Activated CD8-positive, alpha-beta T cell treated with anti-CD3 and anti-CD28 coated beads for 36 hours (primary cell): ENCODE measurements around the gene MIPOL1. TPM values are rescaled to one million over a fixed set of nuclear protein-coding genes. Genes with fewer than 3 reads are reported as not detected.

Source experiments
- ATAC-seq: fragments of 200-7000 bp; cut with Tn5 transposase; one replicate; pipeline ENCODE4 v1.10.0; 2021; ENCODE audit warnings: mild to moderate bottlenecking, moderate library complexity
- CTCF ChIA-PET: fragments of 350-600 bp; sonication (Branson Sonifier 250); formaldehyde crosslinking; loops from one replicate; lab custom pipeline; 2021; ENCODE audit warnings: antibody characterized with exemption; lab: Charles Lee
- POLR2A ChIA-PET: fragments of 350-600 bp; sonication (Branson Sonifier 250); formaldehyde crosslinking; loops from one replicate; lab custom pipeline; 2021; ENCODE audit warnings: antibody characterized with exemption; lab: Charles Lee
- DNase-seq: peaks from one replicate; pipeline ENCODE4 v3.0.0-alpha.2; 2020
- H3K27ac Mint-ChIP-seq: one replicate; pipeline ENCODE4 v1.8.0; 2021; ENCODE audit warnings: mild to moderate bottlenecking, mixed read lengths
- H3K27me3 Mint-ChIP-seq: one replicate; pipeline ENCODE4 v1.8.0; 2021; ENCODE audit warnings: mixed read lengths
- H3K36me3 Mint-ChIP-seq: one replicate; pipeline ENCODE4 v1.8.0; 2021; ENCODE audit warnings: low read depth, mixed read lengths
- H3K4me1 Mint-ChIP-seq: one replicate; pipeline ENCODE4 v1.8.0; 2021; ENCODE audit warnings: low read depth, mixed read lengths
- H3K4me3 Mint-ChIP-seq: one replicate; pipeline ENCODE4 v1.8.0; 2021; ENCODE audit warnings: mild to moderate bottlenecking, moderate library complexity, mixed read lengths
- H3K9me3 Mint-ChIP-seq: one replicate; pipeline ENCODE4 v1.8.0; 2021; ENCODE audit warnings: mixed read lengths
- CTCF ChIP-seq: fragments of 200-600 bp; IDR thresholded peaks from one replicate; pipeline ENCODE4 v1.8.0; 2022; ENCODE audit warnings: antibody characterized with exemption, mild to moderate bottlenecking
- intact Hi-C: fragments of 100-400 bp; cut with micrococcal nuclease; formaldehyde crosslinking; loops from one replicate; pipeline ENCODE4 v1.10.0; 2022
- total RNA-seq, 2 experiments: library from RNA; stranded (reverse); gene quantifications; one replicate each; pipeline ENCODE4 v1.2.3, GENCODE V29; 2021

The MIPOL1 gene
- total RNA-seq, 2 experiments from 2014 or later = not detected

- POLR2A ChIA-PET = no interaction called here
- CTCF ChIA-PET = no interaction called here
- H3K36me3 Mint-ChIP-seq = no peaks in the 10 kb centered on the region
- DNase-seq = no peak
- intact Hi-C loops = no loop called here
- H3K9me3 Mint-ChIP-seq = peaks cover 6% of the 10 kb centered on the region
- TF ChIP-seq CTCF = no peak
- ATAC-seq = no peak
- H3K27ac Mint-ChIP-seq = no peak overlapping the region
- H3K4me1 Mint-ChIP-seq = no peaks in the 10 kb centered on the region
- no peaks in the 10 kb centered on the region for H3K27me3 Mint-ChIP-seq
- H3K4me3 Mint-ChIP-seq = no peak overlapping the region
Observed at GRCh38 chr14:37474191-37474590, 276.5 kb downstream of the MIPOL1 start.

DNA sequence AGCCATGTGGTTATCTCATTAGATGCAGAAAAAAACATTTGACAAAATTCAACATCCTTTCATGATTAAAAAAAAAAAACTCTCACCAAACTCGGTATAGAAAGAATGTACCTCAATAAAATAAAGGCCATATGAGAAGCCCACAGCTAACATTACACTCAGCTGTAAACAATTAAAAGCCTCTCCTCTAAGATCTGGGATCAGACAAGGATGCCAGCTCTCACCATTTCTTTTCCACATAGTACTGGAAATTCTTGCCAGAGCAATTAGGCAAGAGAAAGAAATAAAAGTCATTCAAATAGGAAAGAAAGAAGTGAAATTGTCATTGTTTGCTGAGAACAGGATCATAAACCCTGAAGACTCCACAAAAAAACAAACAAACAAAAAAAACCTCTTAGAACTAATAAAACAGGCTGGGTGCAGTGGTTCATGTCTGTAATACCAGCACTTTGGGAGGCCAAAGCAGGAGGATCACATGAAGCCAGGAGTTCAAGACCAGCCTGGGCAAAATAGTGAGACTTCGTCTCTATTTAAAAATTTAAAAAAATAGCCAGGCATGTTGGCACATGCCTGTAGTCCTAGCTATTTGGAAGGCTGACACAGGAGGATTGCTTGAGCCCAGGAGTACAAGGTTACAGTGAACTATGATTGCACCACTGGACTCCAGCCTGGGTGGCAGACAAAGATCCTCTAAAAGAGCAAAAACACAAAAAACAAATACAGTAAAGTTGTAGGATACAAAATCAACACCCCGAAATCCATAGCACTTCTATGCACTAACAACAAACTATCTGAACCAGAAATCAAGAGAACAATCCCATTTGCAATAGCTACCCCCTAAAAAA lies 282.9 kb downstream of the MIPOL1 start:
- DNase-seq (no peak), ATAC-seq (no peak)
- no peak overlapping the region for H3K4me3 Mint-ChIP-seq
- POLR2A ChIA-PET = no interaction called here
- peaks cover 16% of the 10 kb centered on the region for H3K9me3 Mint-ChIP-seq
- H3K27ac Mint-ChIP-seq = no peak overlapping the region
- H3K27me3 Mint-ChIP-seq = no peaks in the 10 kb centered on the region
- intact Hi-C loops = no loop called here
- H3K4me1 Mint-ChIP-seq = no peaks in the 10 kb centered on the region
- CTCF ChIA-PET = no interaction called here
- H3K36me3 Mint-ChIP-seq = no peaks in the 10 kb centered on the region
- TF ChIP-seq CTCF = no peak

DNA sequence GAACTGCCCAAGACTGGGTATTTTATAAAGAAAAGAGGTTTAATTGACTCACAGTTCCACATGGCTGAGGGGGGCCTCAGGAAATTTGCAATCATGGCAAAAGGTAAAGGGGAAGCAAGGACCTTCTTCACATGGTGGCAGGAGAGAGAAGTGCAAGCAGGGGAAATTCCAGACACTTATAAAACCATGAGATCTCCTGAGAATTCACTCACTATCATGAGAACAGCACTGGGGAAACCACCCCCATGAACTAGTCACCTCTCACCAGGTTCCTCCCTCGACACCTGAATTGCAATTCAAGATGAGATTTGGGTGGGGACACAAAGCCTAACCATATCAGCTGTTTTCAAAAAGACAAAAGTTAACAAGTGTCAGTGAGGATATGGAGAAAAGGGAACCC lies 284.7 kb downstream of the MIPOL1 start:
- TF ChIP-seq CTCF = no peak
- Mint-ChIP-seq H3K36me3 (no peaks in the 10 kb centered on the region), H3K9me3 (peaks cover 19% of the 10 kb centered on the region), H3K4me3 (no peak overlapping the region), H3K27me3 (no peaks in the 10 kb centered on the region), H3K27ac (no peak overlapping the region), H3K4me1 (no peaks in the 10 kb centered on the region)
- no peak for DNase-seq
- no peak for ATAC-seq
- POLR2A ChIA-PET = no interaction called here
- CTCF ChIA-PET = no interaction called here
- intact Hi-C loops = no loop called here

- H3K27me3 Mint-ChIP-seq = no peaks in the 10 kb centered on the region
- H3K36me3 Mint-ChIP-seq = no peaks in the 10 kb centered on the region
- TF ChIP-seq CTCF = no peak
- ATAC-seq (no peak), DNase-seq (no peak)
- intact Hi-C loops = no loop called here
- ChIA-PET POLR2A (no interaction called here), CTCF (no interaction called here)
- H3K4me1 Mint-ChIP-seq = no peaks in the 10 kb centered on the region
- H3K9me3 Mint-ChIP-seq = peaks cover 18% of the 10 kb centered on the region
- H3K4me3 Mint-ChIP-seq = no peak overlapping the region
- H3K27ac Mint-ChIP-seq = no peak overlapping the region
Observed at GRCh38 chr14:37483672-37484071, 285.9 kb downstream of the MIPOL1 start.

DNA sequence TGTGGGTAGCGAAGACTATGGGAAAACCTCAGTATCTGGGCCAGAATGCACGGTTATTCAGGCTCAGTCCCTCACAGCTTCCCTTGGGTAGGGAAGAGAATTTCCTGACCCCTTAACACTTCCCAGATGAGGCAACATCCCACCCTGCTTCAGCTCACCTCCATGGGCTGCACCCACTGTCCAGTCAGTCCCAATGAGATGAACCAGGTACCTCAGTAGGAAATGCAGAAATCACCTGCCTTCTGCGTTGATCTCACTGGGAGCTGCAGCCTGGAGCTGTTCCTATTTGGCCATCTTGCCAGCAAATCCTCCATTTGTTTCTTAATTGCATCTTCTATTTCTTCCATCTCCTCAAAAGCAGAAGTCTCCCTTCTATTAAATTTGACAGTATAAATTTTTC lies 292.9 kb downstream of the MIPOL1 start:
- no peak for ATAC-seq
- Mint-ChIP-seq H3K27me3 (no peaks in the 10 kb centered on the region), H3K9me3 (peaks cover 8% of the 10 kb centered on the region), H3K27ac (no peak overlapping the region), H3K4me1 (no peaks in the 10 kb centered on the region), H3K36me3 (no peaks in the 10 kb centered on the region), H3K4me3 (no peak overlapping the region)
- POLR2A ChIA-PET = no interaction called here
- no peak for DNase-seq
- intact Hi-C loops = no loop called here
- CTCF ChIA-PET = no interaction called here
- no peak for TF ChIP-seq CTCF
